Stimulated activated CD8-positive, alpha-beta memory T cell treated with anti-CD3 and anti-CD28 coated beads, Interleukin-4, amount 100 ng/mL, for 1 hour (primary cell): Measurements from ENCODE around the gene RABEP2.
"Not testable (repeated sequence)": the region's sequence is repeated elsewhere in the genome, so short reads cannot be mapped to it uniquely, and the experiment has no call there.

ENCODE experiments used
- DNase-seq, 2 donors: peaks; one replicate each; pipeline ENCODE4 v3.0.0-alpha.2; 2020; ENCODE audit warnings: low read depth in 2 of 2, low spot score in 1 of 2

RABEP2 gene, protein sequence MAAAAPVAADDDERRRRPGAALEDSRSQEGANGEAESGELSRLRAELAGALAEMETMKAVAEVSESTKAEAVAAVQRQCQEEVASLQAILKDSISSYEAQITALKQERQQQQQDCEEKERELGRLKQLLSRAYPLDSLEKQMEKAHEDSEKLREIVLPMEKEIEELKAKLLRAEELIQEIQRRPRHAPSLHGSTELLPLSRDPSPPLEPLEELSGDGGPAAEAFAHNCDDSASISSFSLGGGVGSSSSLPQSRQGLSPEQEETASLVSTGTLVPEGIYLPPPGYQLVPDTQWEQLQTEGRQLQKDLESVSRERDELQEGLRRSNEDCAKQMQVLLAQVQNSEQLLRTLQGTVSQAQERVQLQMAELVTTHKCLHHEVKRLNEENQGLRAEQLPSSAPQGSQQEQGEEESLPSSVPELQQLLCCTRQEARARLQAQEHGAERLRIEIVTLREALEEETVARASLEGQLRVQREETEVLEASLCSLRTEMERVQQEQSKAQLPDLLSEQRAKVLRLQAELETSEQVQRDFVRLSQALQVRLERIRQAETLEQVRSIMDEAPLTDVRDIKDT

DNA sequence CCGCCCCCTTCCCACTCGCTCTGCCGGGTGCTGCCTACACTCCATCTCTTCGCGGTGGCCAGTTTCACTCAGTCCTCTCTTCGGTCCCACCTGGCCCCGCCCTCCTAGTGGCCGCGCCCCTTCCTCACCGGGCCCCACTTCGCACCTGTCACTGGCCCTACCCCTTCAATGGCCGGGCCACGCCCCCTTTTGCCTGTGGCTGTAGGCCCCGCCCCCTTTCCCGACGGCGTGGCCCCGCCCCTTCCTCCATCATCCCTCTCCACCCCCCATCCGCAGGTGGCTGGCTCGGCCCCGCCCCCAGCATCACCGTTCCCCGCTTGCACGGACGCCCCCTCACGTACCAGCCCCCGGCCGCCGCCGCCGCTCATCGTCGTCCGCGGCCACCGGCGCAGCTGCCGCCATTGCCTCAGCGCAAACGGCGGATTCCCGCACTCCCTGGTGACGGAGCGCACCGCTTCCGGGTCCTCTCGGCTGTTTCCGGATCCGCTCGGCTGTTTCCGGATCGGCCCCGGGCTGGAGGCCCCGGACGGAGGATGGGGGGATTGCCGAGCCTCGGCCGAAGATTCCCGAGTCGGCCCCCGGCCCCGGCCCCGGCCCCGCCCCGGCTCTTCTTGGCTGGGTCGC, at the start of gene RABEP2:
TSS of gene RABEP2 (minus strand) at position 477 of the 624 bp plus-strand sequence. CDS start at position 402, 75 bp downstream.
- DNase-seq = peak; percentile 85 to 88

DNA sequence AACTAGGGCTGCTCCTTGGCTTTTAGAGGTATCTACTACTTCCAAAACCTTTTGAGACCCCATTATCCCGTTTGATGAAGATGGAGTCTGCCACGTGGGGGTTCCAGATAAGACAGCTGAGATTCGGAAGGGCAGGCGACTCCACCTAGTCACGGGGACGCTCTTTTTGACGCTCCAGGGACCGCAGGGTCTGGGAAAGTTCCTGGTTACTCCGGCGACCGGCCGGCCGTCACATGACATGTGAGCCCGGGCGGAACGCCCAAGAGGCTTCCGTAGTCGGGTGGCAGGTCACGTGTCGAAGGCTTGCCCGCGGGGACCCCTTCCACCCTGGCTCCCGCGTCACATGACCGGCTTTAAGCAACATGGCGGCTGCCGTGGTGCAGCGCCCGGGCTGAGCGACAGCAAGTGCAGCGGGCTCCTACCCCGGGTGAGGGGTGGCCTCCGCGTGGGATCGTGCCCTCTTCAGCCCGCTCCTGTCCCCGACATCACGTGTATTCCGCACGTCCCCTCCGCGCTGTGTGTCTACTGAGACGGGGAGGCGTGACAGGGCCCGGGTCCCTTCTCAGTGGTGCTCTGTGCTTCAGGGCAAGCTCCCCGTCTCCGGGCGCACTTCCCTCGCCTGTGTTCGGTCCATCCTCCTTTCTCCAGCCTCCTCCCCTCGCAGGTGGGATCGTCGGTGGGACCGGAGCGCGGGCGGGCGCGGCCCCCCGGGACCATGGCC, 49.6 kb upstream of the RABEP2 start, which contains the start of gene SPNS1:
TSS of gene SPNS1 (plus strand) at position 342 of the 721 bp plus-strand sequence. CDS start at position 716, 374 bp downstream.
- peak; percentile 82 to 87 for DNase-seq

DNA sequence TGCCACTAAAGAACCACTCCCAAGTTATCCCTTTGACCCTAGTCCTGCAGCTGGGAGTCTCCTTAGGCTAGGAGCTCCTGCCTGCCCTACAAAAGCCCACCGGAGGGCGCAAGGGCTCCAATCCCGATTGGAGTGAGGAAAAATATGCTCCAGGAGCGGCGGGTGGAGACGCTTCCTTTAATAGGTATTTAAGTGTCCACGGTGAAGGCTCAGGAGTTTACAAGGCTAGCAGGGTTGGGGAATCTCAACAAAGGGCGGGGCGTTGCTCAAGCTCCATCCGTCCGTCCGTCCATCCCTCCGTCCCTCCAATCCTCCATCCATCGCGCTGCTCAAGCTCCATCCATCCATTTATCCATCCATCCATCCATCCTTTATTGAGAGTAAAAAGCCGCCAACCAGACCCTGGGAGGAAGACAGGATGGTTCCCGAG, 49.0 kb upstream of the RABEP2 start:
- no peak for DNase-seq

DNA sequence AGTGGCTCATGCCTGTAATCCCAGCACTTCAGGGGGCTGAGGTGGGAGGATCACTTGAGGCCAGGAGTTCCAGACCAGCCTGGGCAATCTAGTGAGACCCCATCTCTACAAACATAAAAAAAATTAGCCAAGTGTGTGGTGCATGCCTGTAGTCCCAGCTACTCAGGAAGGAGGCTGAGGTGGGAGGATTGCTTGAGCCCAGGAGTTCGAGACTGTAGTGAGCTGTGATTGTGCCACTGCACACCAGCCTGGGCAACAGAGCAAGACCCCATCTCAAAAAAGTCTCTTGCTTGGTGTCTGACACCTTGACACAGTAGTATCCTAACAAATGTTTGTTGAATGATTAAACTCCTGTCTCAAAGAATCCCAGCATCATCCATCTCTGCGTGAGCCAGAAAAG, 44.7 kb upstream of the RABEP2 start:
- not testable (repeated sequence) for DNase-seq

DNA sequence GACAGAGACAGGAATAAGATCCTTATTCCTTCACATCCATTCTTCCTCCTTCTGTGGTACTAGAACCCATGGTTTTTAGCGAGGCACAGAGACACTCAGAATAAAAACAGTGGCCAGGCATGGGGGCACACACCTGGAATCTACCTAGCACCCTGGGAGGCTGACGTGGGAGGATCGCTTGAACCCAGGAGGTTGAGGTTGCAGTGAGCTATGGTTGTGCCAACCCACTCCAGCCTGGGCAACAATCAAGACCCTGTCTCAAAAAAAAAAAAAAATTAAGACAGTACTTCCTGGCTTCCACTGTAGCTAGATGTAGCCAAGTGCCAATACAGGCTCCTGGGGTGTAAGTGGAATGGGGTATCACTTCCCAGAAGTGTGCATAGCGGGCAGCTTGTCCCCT, 42.1 kb upstream of the RABEP2 start:
- no peak for DNase-seq

DNA sequence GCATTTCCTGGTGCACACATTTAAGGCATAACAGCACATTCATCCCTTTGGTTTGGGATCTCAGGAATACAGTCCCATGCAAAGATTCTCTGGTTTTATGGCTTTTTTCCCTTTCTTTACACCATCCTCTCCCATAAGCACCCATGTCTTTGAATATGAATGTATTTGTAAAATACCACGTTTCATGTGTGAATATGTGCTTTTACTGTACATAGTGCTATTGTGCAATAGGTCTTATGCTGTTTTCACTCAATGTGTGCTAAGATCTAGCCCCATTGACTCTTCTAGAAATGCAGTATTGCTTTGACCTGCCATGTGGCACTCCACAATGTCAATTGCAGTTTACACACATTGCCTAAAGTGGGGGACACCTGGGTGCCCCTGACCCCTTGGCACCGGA, 39.5 kb upstream of the RABEP2 start:
- DNase-seq = no peak

DNA sequence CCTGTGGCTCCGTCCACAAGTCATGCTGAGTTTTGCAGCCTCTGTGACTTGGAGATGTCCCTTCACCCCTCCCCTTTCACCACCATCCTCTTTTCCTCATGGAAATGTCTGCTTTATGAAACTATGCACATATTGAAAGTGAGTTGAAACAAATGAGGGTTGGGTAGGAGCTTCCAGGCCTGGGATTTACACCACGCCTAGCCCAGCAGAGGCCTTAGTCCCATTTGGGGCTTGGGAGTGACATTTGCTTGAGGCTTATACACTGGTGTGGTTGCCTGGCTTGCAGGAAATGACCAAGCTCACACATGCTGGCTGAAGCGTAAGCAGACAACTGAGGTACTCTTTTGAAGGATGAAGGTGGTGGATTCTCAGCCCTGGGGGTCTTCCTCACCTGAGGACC, 39.0 kb upstream of the RABEP2 start:
- DNase-seq = no peak

DNA sequence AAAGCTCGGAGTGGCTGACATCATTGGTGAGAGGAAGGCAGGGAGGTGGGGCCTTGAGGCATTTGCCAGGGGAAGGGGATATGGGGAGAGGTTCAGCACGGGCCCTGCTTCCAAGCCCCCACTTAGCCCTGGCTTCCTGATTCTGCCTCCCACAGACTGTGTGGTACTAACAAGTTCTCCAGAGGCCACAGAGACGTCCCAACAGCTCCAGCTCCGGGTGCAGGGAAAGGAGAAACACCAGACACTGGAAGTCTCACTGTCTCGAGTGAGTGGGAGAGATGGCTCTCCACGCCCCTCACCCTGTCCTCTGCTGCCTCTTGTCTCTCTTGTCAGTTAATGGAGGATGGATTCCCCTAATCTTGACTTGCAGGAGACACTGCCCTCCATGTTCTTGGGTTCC, 33.8 kb upstream of the RABEP2 start:
- DNase-seq = no peak

DNA sequence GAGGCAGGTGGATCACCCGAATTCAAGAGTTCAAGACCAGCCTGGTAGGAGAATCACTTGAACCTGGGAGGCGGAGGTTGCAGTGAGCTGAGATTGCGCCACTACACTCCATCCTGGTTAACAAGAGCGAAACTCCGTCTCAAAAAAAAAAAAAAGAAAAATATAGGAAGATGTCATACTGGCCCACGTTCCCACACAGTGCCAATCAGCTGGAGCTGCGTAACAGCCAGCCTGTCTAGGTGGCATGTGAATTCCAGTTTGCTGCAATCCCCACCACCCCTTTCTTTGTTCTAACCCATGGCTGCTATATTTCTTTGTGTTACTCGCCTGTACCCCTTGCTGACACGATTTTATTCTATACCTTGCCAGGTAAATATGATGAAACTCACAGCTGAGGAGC, 33.2 kb upstream of the RABEP2 start:
- no peak for DNase-seq

DNA sequence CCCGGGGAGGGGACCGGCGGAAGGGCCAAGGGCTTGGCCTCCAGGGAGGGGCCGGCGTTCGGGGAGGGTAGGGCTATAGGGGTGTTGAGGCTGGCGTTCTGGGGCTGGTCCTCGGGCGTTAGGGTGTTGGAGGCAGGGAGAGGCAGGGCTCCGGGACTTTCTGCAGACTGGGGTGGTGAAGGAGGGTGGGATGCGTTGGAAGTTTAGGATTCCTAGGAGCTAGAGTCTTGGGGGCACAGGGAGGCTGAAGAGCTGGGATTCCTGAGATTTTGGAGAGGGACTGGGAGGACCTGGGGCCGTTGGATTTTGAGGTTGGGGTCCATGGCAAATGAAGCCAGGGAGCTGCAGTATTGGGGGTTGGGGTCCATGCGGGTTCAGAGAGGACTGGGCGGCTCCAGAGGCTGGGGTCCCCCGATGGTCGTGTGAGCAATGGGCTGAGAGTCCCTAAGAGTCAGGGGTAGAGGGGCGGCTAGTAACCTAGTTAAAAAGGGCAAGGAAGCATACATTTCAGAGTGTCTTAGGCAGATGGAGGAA, 26.4 kb upstream of the RABEP2 start:
- no peak for DNase-seq

DNA sequence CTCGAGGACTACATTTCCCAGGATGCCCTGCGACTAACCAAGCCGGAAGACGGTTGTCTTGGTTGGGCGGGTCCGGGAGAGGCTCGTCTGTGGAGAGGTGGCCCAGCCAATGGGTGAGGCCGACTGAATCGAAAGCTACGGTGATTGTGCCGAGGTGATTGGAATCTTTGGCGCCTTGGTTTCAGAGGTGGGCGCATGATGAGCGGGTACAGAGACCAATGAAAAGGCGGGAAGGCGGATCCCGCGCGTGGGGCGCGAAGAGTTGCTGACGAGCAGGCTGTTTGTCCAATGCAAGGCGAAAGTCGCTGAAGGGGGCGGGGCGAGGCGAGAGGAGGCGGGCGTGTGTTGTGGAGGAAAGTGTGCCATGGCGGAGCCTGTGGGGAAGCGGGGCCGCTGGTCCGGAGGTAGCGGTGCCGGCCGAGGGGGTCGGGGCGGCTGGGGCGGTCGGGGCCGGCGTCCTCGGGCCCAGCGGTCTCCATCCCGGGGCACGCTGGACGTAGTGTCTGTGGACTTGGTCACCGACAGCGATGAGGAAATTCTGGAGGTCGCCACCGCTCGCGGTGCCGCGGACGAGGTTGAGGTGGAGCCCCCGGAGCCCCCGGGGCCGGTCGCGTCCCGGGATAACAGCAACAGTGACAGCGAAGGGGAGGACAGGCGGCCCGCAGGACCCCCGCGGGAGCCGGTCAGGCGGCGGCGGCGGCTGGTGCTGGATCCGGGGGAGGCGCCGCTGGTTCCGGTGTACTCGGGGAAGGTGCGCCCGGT, 25.8 kb upstream of the RABEP2 start, which contains the start of gene NFATC2IP:
TSS of gene NFATC2IP (plus strand) at position 290 of the 762 bp plus-strand sequence. CDS start at position 365, 75 bp downstream.
- peak; percentile 98 to 99 for DNase-seq

DNA sequence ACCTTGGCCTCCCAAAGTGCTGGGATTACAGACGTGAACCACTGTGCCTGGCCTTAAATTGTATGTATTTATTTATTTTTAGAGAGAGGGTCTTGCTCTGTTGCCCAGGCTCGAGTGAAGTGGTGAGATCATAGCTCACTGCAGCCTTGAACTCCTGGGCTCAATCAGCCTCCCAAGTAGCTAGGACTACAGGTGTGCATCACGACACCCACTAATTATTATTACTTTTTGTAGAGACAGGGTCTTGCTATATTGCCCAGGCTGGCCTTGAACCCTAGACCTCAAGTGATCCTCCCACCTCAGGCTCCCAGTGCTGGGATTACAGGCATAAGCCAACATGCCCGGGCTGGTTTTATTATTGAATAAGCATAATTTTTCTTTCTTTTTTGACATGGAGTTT, 21.6 kb upstream of the RABEP2 start:
- no peak for DNase-seq

DNA sequence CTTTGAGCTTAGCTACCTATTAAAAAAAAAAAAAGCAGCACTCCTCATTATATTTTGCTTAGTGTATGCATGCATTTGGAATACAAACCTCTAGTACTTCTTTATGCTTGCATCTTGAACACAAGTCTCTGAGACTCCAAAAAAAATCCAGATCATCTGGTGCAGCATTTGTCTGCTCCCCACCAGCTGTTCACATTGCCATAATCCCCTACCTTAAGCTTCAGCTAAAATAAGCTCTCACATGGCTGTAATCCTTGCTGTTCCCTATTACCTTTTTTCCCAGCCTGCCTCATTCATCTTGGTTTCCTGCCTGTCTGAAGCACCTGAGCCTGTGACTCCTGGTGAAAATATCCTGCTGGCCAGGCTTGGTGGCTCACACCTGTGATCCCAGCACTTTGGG, 18.2 kb upstream of the RABEP2 start:
- no peak for DNase-seq

DNA sequence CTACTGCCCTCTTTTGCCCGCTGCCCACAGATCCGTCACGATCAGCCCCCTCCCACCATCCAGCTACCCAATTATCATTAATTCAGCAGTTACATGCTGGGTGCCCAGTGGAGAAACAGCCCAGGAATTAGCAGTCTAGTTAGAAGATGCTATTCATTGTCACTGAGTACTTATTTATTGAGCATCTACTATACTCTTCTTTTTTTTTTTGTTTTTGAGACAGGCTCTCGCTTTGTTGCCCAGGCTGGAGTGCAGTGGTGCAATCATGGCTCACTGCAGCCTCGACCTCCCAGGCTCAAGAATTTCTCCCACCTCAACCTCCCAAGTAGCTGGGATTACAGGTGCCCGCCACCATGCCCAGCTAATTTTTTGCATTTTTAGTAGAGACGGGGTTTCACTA, 14.8 kb upstream of the RABEP2 start:
- DNase-seq = not testable (repeated sequence)

DNA sequence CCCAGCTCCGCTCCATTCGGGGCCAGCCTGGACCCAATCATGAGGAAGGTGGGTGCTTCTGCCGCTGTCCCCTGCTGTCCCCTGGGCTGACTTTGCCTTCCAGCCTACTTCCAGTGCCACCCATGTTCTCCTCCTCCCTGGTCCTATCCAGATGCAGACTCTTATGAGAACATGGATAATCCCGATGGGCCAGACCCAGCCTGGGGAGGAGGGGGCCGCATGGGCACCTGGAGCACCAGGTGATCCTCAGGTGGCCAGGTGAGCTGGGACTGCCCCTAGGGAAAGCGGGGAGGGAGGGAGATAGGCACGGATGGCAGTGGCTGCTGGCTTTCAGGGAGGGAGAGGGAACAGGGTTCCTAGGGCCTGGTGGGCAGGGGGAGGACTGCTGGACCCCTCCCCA, 13.7 kb upstream of the RABEP2 start:
- no peak for DNase-seq

DNA sequence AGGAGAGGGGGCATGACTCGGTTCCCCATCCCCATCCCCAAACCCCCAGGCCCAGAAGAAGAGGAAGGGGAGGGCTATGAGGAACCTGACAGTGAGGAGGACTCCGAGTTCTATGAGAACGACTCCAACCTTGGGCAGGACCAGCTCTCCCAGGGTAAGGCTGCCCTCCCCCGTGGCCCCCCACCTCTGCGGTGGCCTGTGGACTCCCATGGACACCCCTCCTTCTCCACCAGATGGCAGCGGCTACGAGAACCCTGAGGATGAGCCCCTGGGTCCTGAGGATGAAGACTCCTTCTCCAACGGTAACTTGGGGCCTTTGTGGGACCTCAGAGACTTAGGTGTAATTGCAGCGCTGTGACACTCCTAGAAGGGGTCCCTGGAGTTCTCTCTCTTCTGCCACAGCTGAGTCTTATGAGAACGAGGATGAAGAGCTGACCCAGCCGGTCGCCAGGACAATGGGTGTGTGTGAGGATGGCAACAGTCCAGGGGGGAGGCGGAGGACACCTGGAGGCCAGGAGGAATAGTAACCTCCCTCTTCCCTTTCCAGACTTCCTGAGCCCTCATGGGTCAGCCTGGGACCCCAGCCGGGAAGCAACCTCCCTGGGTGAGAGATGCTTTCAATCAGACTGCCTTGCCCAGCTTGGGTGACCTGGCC, 12.3 kb upstream of the RABEP2 start:
- DNase-seq = no peak

DNA sequence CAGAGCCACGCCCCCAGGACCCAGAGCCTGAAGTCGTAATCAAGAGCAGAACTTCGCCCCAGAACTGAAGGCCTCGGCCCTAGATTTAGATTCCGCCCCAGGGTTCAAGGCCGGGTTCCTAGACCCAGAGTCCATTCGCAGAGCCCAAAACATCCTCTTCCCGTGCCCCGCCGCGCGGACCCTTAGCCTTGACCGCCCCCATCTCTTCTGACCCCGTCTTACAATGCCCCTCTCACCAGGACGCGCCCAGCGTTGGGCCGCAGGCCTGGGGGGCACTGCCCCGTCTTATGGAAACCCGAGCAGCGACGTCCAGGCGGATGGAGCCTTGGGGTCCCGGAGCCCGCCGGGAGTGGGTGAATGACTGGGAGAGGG, 11.7 kb upstream of the RABEP2 start:
- no peak for DNase-seq

DNA sequence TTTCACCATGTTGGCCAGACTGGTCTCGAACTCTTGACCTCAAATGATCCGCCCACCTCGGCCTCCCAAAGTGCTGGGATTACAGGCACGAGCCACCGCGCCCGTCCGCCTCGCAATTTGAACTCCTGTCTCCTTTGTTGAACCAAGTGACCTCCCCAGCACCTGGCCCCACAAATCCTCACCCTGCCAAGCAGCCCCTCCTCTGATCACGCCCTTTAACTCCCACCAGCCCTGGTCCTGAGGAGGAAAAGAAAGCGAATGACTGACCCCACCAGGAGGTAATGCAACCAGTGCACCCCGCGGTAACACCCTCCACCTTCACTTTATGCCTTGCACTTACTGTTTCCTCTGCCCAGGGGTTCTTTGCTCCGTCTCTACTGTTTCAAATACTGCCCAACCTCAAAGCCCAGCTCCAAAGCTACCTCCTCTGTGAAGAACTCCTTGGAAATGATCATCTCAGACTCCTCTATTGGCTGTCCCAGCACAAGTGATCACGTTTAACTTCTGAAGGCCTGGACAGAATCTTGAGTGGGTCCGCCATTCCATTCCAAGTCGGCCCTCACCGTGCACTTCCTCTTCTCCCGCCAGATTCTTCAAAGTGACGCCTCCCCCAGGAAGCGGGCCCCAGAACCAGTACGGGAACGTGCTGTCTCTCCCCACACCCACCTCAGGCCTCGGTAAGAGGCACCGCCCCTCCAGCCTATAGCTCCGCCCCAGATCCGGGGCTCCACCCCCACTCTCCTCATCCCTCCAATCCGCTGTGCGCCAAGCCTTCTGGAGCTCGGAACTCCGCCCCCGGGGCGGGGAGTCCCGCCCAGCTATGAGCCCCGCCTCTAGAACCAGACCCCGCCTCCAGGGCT, 11.1 kb upstream of the RABEP2 start:
- peak; percentile 37 to 66 for DNase-seq

DNA sequence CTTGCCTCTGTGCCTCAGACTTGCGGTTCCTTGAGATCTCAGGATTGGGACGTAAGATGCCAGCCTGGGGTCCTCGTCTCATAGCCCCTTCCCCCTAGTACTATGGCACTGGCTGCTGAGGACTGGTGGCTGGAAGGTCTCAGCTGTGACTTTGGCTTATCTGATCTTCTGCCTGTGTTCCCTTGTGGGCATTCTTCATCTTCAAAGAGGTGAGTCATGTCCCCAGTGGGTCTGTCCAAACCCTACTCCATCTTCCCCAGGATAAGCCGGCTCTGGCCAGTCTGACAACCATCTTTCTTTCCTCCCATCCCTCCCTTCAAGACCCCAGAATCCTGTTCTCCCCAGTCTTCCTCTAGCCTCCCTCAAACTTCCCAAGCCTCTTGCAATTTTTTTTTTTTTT, 10.3 kb upstream of the RABEP2 start:
- DNase-seq = no peak
